ENCODE results near the gene CD247.
A peak's percentile ranks its signal among the peaks of the same experiment; 100 is the strongest.

The CD247 gene

DNA sequence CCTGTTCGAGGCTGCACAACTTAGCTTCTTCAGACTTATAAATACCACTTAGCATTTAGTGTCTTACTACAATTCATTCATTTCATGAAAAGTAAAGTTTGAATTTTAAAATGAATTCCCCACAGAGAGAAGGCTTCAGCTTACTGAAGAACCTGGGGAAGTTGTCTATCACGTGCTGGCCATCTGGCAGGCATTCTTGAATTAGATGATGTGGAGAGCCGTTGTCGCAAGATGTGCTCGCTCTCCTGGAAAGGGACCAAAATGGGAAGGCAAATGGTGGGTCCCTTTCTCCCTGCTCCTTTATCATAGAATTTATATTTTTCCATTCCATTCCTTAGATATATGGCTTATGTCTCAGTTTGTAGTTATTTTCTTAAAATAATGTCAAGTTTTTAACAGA is 90.5 kb downstream of the CD247 start:
- peak; percentile 4 for DNase-seq (ENCODE audit: low read depth)
- TF ChIP-seq, protein P1, sequence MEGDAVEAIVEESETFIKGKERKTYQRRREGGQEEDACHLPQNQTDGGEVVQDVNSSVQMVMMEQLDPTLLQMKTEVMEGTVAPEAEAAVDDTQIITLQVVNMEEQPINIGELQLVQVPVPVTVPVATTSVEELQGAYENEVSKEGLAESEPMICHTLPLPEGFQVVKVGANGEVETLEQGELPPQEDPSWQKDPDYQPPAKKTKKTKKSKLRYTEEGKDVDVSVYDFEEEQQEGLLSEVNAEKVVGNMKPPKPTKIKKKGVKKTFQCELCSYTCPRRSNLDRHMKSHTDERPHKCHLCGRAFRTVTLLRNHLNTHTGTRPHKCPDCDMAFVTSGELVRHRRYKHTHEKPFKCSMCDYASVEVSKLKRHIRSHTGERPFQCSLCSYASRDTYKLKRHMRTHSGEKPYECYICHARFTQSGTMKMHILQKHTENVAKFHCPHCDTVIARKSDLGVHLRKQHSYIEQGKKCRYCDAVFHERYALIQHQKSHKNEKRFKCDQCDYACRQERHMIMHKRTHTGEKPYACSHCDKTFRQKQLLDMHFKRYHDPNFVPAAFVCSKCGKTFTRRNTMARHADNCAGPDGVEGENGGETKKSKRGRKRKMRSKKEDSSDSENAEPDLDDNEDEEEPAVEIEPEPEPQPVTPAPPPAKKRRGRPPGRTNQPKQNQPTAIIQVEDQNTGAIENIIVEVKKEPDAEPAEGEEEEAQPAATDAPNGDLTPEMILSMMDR (conservative IDR thresholded peaks at IDR 0.05; ENCODE audit: low read length): no peak
- no peak overlapping the region for H3K4me3 ChIP-seq (ENCODE audit: low read length)

DNA sequence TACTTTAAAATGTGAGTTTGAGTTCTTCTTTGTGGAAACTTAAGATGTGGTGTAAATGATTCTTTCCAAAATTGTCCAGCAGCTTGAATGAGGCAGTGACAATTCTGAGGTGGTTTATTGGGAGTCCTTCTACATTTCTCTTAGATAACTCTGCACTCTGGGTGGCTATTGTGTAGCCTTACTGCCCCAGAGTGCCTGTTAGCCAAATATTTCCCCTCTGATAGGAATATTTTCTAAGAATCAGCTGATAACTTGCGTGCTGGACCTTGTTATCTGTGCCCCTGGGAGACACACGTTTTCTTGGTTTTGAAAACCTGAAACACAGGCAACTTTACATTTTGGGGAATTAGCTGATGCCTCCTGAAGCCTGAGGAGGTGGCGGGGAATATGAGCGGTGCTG is 91.6 kb downstream of the CD247 start:
- TF ChIP-seq, protein P1 (conservative IDR thresholded peaks at IDR 0.05; ENCODE audit: low read length): no peak
- H3K4me3 ChIP-seq (ENCODE audit: low read length): no peak overlapping the region
- no peak for DNase-seq (ENCODE audit: low read depth)

DNA sequence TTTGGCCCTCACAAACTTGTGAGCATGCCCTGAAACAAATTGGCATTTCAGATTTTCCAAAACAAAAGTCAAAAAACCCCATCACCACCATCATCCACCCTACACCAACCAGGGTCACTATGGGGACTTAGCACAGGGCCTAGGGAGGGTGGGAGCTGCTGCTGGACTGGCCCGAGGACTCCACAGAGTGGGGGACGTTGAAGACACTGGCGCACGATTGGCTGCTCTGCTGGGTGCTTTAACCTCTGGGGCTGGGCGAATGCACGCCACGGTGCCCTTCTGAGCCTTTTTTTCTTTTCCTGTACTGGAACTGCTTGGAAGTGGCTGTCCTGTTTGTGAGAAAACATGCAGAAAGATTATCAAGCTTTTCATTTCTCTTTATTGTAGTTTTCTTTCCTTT is 92.8 kb downstream of the CD247 start:
- no peak overlapping the region for H3K4me3 ChIP-seq (ENCODE audit: low read length)
- DNase-seq (ENCODE audit: low read depth): no peak
- TF ChIP-seq, protein P1 (conservative IDR thresholded peaks at IDR 0.05; ENCODE audit: low read length): no peak

DNA sequence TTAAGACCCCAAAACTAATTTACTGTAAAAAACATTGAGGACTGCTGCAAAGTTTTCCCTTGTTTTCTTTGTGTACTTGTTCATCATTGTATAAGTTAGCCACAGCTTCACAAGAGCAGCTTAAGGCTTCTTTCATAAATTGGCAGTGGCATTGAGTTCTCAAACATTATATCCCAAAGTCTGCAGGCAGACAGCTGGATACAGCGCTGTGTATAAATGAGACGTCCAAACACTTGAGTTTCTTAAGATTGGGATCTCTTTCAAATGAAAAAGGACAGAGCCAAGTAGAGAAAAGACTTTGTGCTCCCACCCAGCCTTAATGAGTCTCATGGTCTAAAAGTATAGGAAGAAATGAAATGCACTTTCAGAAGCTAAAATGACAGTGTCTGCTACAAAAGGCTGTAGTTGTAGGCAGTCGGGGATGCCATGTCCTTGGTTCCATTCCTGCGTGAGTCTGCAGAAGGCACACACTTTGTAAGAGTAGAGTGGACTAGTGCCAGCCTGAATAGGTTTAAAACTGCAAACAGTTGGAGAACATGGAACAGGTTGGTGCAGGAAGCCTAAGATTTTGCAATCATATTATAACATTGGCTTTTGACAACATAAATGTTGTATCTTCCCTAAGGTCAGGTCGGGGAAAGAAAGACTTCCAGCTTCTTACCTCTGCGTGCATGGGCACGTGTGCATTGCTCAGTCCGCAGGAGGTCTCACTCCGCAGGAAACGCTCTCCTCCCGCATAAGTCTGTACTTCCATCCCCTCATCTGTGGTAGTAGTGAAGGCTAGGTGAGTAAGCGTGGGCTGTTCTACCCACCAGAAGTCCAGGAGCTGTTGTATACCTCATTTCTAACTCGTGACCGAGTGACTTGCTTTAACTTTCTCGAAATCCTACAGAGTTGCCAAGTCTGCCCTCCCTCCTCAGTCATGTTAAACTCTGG is 94.4 kb downstream of the CD247 start:
- no peak overlapping the region for H3K4me3 ChIP-seq (ENCODE audit: low read length)
- TF ChIP-seq, protein P1 (conservative IDR thresholded peaks at IDR 0.05; ENCODE audit: low read length): no peak
- no peak for DNase-seq (ENCODE audit: low read depth)

DNA sequence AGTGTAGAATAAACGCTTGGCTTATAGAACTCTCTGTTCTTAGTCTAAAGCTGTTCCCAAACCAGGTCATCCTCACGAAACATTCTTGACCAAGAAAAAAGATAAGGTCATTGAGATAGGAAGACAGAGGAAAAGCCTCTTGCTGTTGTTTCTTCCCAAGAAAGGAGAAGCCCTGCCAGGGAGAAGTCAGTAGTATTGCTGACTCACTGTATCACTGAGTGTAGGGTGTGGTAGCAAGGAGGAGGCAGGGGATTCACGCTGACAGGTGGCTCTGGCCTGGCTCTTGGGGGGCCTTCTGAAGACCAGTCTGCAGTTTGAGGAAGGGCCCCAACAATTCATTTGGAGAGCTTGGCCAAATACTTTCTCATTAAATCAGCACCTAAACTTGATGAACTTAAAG is 97.8 kb downstream of the CD247 start:
- TF ChIP-seq, protein P1 (conservative IDR thresholded peaks at IDR 0.05; ENCODE audit: low read length): no peak
- no peak overlapping the region for H3K4me3 ChIP-seq (ENCODE audit: low read length)
- DNase-seq (ENCODE audit: low read depth): no peak

DNA sequence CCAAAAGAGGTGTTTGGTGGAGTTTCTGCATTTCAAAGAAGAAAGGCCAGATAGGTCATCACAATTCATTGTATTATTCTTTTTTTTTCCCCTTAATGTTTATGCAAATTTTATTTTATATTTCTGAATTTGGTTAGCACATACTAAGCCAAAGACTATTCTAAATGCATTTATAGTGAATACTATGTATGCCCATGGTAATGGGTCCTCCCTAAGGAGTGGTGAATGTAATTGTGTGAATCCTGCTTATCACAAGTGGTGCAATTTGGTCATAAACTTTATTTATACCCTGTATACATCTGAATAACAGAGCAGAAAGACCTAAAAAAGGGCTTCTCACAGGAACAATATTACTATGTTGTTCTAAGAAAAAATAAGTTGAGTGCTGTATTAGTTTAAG is 99.1 kb downstream of the CD247 start:
- TF ChIP-seq, protein P1 (conservative IDR thresholded peaks at IDR 0.05; ENCODE audit: low read length): no peak
- no peak overlapping the region for H3K4me3 ChIP-seq (ENCODE audit: low read length)
- no peak for DNase-seq (ENCODE audit: low read depth)

DNA sequence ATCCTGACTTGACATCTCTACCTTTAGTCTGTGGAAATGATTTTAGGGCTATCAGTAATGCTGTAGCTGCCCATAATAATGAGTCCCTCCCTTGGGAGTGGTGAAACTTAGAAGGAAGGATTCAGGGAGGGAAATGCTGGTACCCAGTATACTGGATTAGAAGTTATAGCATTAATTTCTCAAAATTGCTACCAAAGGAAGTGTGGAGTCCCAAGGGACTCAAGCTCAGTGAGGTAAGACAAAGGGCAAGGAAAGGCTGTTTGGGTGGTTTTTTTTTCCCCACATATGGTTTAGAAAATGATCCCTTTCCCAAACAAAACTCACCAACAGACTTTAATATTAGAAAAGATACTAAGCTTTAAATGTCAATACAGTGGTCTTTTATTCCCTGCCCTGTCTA is 99.9 kb downstream of the CD247 start:
- DNase-seq (ENCODE audit: low read depth): no peak
- TF ChIP-seq, protein P1 (conservative IDR thresholded peaks at IDR 0.05; ENCODE audit: low read length): no peak
- no peak overlapping the region for H3K4me3 ChIP-seq (ENCODE audit: low read length)

All from AG10803 (cell line).